Measurements from ENCODE around the gene SBNO2. TPM values are rescaled to one million over a fixed set of nuclear protein-coding genes. Genes with fewer than 3 reads are reported as not detected.
A peak's percentile ranks its signal among the peaks of the same experiment; 100 is the strongest.

SBNO2 gene
- total RNA-seq, 1 experiment from 2014 or later: 46.3 TPM

DNA sequence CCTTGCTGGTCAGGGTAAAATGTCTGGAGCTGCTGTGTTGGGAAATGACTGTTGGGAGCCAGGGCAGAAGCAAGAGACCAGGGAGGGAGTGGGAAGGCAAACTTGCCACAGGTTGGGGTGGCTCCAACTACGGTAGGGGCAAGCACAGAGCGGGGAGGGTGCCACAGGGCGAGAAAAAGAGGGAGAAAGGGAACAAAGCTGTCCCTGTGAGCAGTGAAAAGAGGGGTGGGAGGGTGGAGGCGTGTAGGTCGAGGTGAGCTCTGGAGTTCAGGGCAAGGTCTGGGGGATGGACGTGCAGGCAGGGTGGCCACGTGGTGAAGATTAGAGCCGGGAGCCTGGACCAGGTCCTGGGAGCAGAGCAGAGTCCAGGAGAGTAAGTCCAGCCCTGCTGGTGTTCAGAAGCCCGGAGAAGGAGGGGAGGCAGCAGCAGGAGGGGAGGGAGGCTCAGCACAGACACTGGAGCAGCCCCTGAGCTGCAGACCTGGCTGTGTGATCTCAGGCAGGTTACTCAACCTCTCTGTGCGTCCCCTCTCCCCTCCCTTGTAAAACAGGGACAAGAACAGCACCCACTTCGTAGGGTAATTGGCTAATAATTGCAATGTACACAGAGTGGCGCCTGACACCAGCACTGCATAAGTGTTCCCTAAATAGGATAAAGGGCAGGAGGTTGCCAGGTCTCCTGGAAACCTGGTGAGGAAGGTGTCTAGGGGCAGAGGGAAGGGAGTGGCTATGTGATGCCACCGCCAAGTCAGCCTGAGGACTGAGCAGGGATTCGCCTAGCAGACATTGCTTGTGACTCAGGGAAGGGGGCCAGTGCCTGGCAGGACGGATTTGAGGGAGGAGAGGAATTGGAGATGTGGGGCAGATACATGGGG is 75.7 kb downstream of the SBNO2 start:
- WGBS (ENCODE audit: extremely low coverage, insufficient read length, low lambda C conversion rate): no CpG with 5 or more reads among the region's 15 CpGs
- no peak overlapping the region for H3K18ac ChIP-seq (ENCODE audit: insufficient read length, low read depth, low read length)
- H3K4me1 Mint-ChIP-seq: peaks cover 12 to 34% of the 10 kb centered on the region in 2 experiments
- peaks cover 2 to 6% (median 5%) of the 10 kb centered on the region in 3 experiments; a peak in 6 of 7 replicates for H3K36me3 Mint-ChIP-seq (ENCODE audit: insufficient read depth in 1 of 3, low read depth in 3 of 3)
- H2AK5ac ChIP-seq (ENCODE audit: insufficient read length, low read length): no peak overlapping the region
- H3K14ac ChIP-seq (ENCODE audit: insufficient read depth, low read length): no peak overlapping the region
- H3K27ac ChIP-seq (ENCODE audit: insufficient read length, low read depth, low read length): no peak overlapping the region
- H3K4me2 ChIP-seq (ENCODE audit: insufficient read depth, insufficient read length, low read length): no peak overlapping the region
- no peak overlapping the region for H2BK5ac ChIP-seq (ENCODE audit: insufficient read length, low read length)
- H2BK15ac ChIP-seq (ENCODE audit: low read depth, low read length): no peak overlapping the region
- TF ChIP-seq, protein P1, sequence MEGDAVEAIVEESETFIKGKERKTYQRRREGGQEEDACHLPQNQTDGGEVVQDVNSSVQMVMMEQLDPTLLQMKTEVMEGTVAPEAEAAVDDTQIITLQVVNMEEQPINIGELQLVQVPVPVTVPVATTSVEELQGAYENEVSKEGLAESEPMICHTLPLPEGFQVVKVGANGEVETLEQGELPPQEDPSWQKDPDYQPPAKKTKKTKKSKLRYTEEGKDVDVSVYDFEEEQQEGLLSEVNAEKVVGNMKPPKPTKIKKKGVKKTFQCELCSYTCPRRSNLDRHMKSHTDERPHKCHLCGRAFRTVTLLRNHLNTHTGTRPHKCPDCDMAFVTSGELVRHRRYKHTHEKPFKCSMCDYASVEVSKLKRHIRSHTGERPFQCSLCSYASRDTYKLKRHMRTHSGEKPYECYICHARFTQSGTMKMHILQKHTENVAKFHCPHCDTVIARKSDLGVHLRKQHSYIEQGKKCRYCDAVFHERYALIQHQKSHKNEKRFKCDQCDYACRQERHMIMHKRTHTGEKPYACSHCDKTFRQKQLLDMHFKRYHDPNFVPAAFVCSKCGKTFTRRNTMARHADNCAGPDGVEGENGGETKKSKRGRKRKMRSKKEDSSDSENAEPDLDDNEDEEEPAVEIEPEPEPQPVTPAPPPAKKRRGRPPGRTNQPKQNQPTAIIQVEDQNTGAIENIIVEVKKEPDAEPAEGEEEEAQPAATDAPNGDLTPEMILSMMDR (conservative IDR thresholded peaks at IDR 0.05): no peak
- no peaks in the 10 kb centered on the region for H3K27me3 Mint-ChIP-seq (ENCODE audit: low read depth)
- no peaks in the 10 kb centered on the region for H3K27me3 ChIP-seq (ENCODE audit: insufficient read depth, low read length)
- H2BK20ac ChIP-seq (ENCODE audit: low read depth, low read length, poor library complexity, severe bottlenecking): no peak overlapping the region
- H3K9me3 ChIP-seq (ENCODE audit: control insufficient read depth, low read depth, low read length): no peaks in the 10 kb centered on the region
- peak overlapping the region in 1 of 3 experiments; percentile 83; a peak in 2 of 7 replicates for H3K27ac Mint-ChIP-seq
- H3K23me2 ChIP-seq (ENCODE audit: insufficient read length, low read depth, low read length, poor library complexity, severe bottlenecking): peaks cover 7% of the 10 kb centered on the region
- peaks cover 11% of the 10 kb centered on the region for H3K79me1 ChIP-seq (ENCODE audit: insufficient read depth, low read depth, low read length, poor library complexity, severe bottlenecking)
- no peak overlapping the region for H4K91ac ChIP-seq (ENCODE audit: insufficient read length, low read depth, low read length)
- DNase-seq: no peak
- H4K20me1 ChIP-seq (ENCODE audit: control insufficient read depth, insufficient read depth, insufficient read length): no peaks in the 10 kb centered on the region
- no peak overlapping the region for H3T11ph ChIP-seq (ENCODE audit: low read length)
- no peak overlapping the region for H3K23ac ChIP-seq (ENCODE audit: insufficient read length, low read depth, low read length)
- peaks cover 2 to 3% of the 10 kb centered on the region in 2 experiments; a peak in 2 of 5 replicates for H3K9me3 Mint-ChIP-seq
- H4K5ac ChIP-seq (ENCODE audit: insufficient read length, low read depth, low read length): no peak overlapping the region
- H3K56ac ChIP-seq (ENCODE audit: insufficient read length, low read depth, low read length): no peak overlapping the region
- no peak overlapping the region for H2BK12ac ChIP-seq (ENCODE audit: insufficient read length, low read depth, low read length)
- H3K4me3 Mint-ChIP-seq: no peak overlapping the region; a peak in 2 of 5 replicates
- H3K4ac ChIP-seq (ENCODE audit: low read depth, low read length): no peak overlapping the region; the same call in 1 of the 2 replicates
- no peak overlapping the region for H3K9ac ChIP-seq (ENCODE audit: extremely low read depth, insufficient read length, low read length)
- H3K4me1 ChIP-seq (ENCODE audit: insufficient read depth, low read length): peaks cover 2% of the 10 kb centered on the region; the same call in 1 of the 2 replicates
- peaks cover 12% of the 10 kb centered on the region; the same call in 1 of the 2 replicates for H3K79me2 ChIP-seq (ENCODE audit: insufficient read depth, low read length)
- H4K8ac ChIP-seq (replicated peaks; ENCODE audit: insufficient read length, low read depth, low read length): no peak overlapping the region
- H2BK120ac ChIP-seq (ENCODE audit: low read depth, low read length, poor library complexity, severe bottlenecking): no peak overlapping the region
- H2AFZ ChIP-seq (ENCODE audit: low read length): no peak overlapping the region
